ENCODE measurements around the gene GLDN. TPM values are rescaled to one million over a fixed set of nuclear protein-coding genes. Genes with fewer than 3 reads are reported as not detected.

Gene GLDN
- total RNA-seq, 3 donors from 2014 or later (not counting 1 experiment from before 2014, with no cell fraction given) = not detected

GRCh38 chr15:51401051-51401780 lies 59.8 kb downstream of the GLDN start:
- no peaks in the 10 kb centered on the region for H3K36me3 Mint-ChIP-seq
- H3K27me3 ChIP-seq (ENCODE audit: control insufficient read depth, insufficient read depth, low read length) = no peaks in the 10 kb centered on the region
- DNase-seq (no peak), ATAC-seq (no peak)
- no peak for TF ChIP-seq CTCF (IDR thresholded peaks at IDR 0.05)
- no peaks in the 10 kb centered on the region for H3K9me3 ChIP-seq (ENCODE audit: control insufficient read depth, insufficient read depth, low read length)
- H3K4me1 Mint-ChIP-seq = peaks cover 0 to 5% of the 10 kb centered on the region in 2 donors
- WGBS (ENCODE audit: insufficient coverage) = 74% methylated on average over 7 of the region's 7 CpGs
- peaks cover 13 to 16% of the 10 kb centered on the region in 2 donors for H3K27me3 Mint-ChIP-seq (ENCODE audit: low read depth in 2 of 2)
- H3K4me3 ChIP-seq (ENCODE audit: low read length) = no peak overlapping the region
- intact Hi-C loops (cut with micrococcal nuclease) = no loop called here
- H3K4me3 Mint-ChIP-seq = no peak overlapping the region
- no peaks in the 10 kb centered on the region for H3K36me3 ChIP-seq (ENCODE audit: control insufficient read depth, insufficient read depth, low read length)
- H3K27ac ChIP-seq (ENCODE audit: low read length) = no peak overlapping the region
- no peak overlapping the region for H3K27ac Mint-ChIP-seq
- H3K4me1 ChIP-seq (ENCODE audit: control insufficient read depth, insufficient read depth, low read length) = no peaks in the 10 kb centered on the region
- no peaks in the 10 kb centered on the region for H3K9me3 Mint-ChIP-seq

- no peak overlapping the region for H3K27ac ChIP-seq (ENCODE audit: low read length)
- H3K27me3 ChIP-seq (ENCODE audit: control insufficient read depth, insufficient read depth, low read length) = no peaks in the 10 kb centered on the region
- DNase-seq (no peak), ATAC-seq (no peak)
- Mint-ChIP-seq H3K9me3 (no peaks in the 10 kb centered on the region), H3K36me3 (no peaks in the 10 kb centered on the region), H3K27ac (no peak overlapping the region), H3K4me1 (peaks cover 0 to 5% of the 10 kb centered on the region in 2 donors), H3K4me3 (no peak overlapping the region), H3K27me3 (ENCODE audit: low read depth in 2 of 2) (peaks cover 13 to 16% of the 10 kb centered on the region in 2 donors)
- H3K9me3 ChIP-seq (ENCODE audit: control insufficient read depth, insufficient read depth, low read length) = no peaks in the 10 kb centered on the region
- intact Hi-C loops (cut with micrococcal nuclease) = no loop called here
- no peaks in the 10 kb centered on the region for H3K36me3 ChIP-seq (ENCODE audit: control insufficient read depth, insufficient read depth, low read length)
- 37% methylated on average over 12 of the region's 12 CpGs for WGBS (ENCODE audit: insufficient coverage)
- no peak overlapping the region for H3K4me3 ChIP-seq (ENCODE audit: low read length)
- H3K4me1 ChIP-seq (ENCODE audit: control insufficient read depth, insufficient read depth, low read length) = no peaks in the 10 kb centered on the region
- TF ChIP-seq CTCF (IDR thresholded peaks at IDR 0.05) = no peak
Measured at GRCh38 chr15:51401872-51402517, 60.5 kb downstream of the GLDN start.

GRCh38 chr15:51403072-51403878 lies 61.8 kb downstream of the GLDN start:
- no peak for TF ChIP-seq CTCF (IDR thresholded peaks at IDR 0.05)
- no peak overlapping the region for H3K27ac Mint-ChIP-seq
- no peaks in the 10 kb centered on the region for H3K36me3 Mint-ChIP-seq
- Histone ChIP-seq H3K27ac (ENCODE audit: low read length) (no peak overlapping the region), H3K4me1 (ENCODE audit: control insufficient read depth, insufficient read depth, low read length) (no peaks in the 10 kb centered on the region), H3K4me3 (ENCODE audit: low read length) (no peak overlapping the region), H3K36me3 (ENCODE audit: control insufficient read depth, insufficient read depth, low read length) (no peaks in the 10 kb centered on the region), H3K27me3 (ENCODE audit: control insufficient read depth, insufficient read depth, low read length) (no peaks in the 10 kb centered on the region), H3K9me3 (ENCODE audit: control insufficient read depth, insufficient read depth, low read length) (no peaks in the 10 kb centered on the region)
- intact Hi-C loops (cut with micrococcal nuclease) = no loop called here
- no peak for ATAC-seq
- no peak for DNase-seq
- no peaks in the 10 kb centered on the region for H3K9me3 Mint-ChIP-seq
- no peak overlapping the region for H3K4me3 Mint-ChIP-seq
- H3K27me3 Mint-ChIP-seq (ENCODE audit: low read depth in 2 of 2) = peaks cover 13 to 16% of the 10 kb centered on the region in 2 donors
- peaks cover 0 to 5% of the 10 kb centered on the region in 2 donors for H3K4me1 Mint-ChIP-seq
- WGBS (ENCODE audit: insufficient coverage) = 77% methylated on average over 8 of the region's 8 CpGs
